HepG2 (cell line): Measurements from ENCODE around the gene ABTB2. TPM values are rescaled to one million over a fixed set of nuclear protein-coding genes. Genes with fewer than 3 reads are reported as not detected.

ENCODE experiments used
- ARHGAP35 ChIP-seq: sonication (generic); formaldehyde crosslinking; IDR thresholded peaks from 2 replicates; pipeline ENCODE4 v1.9.0; 2022; ENCODE audit warnings: mild to moderate bottlenecking, inconsistent platforms, moderate library complexity, missing genetic modification reagents, borderline replicate concordance
- CENPX ChIP-seq: sonication (generic); formaldehyde crosslinking; IDR thresholded peaks from 2 replicates; pipeline ENCODE4 v1.9.0; 2021; ENCODE audit warnings: mild to moderate bottlenecking, missing genetic modification reagents, moderate library complexity
- CHD2 ChIP-seq: IDR thresholded peaks from 2 replicates; pipeline ENCODE4 v1.6.1; 2011; ENCODE audit warnings: low read depth, low read length, improper control_type of control experiment
- DPF2 ChIP-seq: sonication (generic); formaldehyde crosslinking; IDR thresholded peaks from 2 replicates; pipeline ENCODE4 v1.4.0; 2020; ENCODE audit warnings: mild to moderate bottlenecking, low read depth, missing genetic modification reagents, borderline replicate concordance
- ELF3 ChIP-seq: IDR thresholded peaks from 2 replicates; pipeline ENCODE4 v1.6.1; 2016; ENCODE audit warnings: missing genetic modification reagents, missing compliant biosample characterization
- HOXD1 ChIP-seq: sonication (generic); formaldehyde crosslinking; IDR thresholded peaks from 2 replicates; pipeline ENCODE4 v1.5.0; 2020; ENCODE audit warnings: missing genetic modification reagents
- KLF11 ChIP-seq: IDR thresholded peaks from 2 replicates; pipeline ENCODE4 v1.6.1; 2016; ENCODE audit warnings: missing compliant biosample characterization
- KLF6 ChIP-seq: IDR thresholded peaks from 2 replicates; pipeline ENCODE4 v1.8.0; 2016; ENCODE audit warnings: missing biosample characterization, missing genetic modification reagents
- MAZ ChIP-seq, 2 experiments: sonication (generic) in 1 of 2; formaldehyde crosslinking in 1 of 2; IDR thresholded peaks; 2 replicates each; pipeline versions ENCODE4 v1.5.0 to v1.6.1; 2012 to 2020; ENCODE audit warnings: low read depth in 2 of 2, mild to moderate bottlenecking in 2 of 2, borderline replicate concordance in 1 of 2, improper control_type of control experiment in 1 of 2, low read length in 1 of 2, missing genetic modification reagents in 1 of 2, moderate library complexity in 1 of 2
- NFRKB ChIP-seq: fragments of 450-650 bp; IDR thresholded peaks from 2 replicates; pipeline ENCODE4 v1.6.1; 2017
- POLR2G ChIP-seq: fragments of 200-400 bp; formaldehyde crosslinking; IDR thresholded peaks from 2 replicates; pipeline ENCODE4 v1.6.1; 2018; ENCODE audit warnings: mild to moderate bottlenecking, low read depth, low read length, moderate library complexity
- SRF ChIP-seq: IDR thresholded peaks from 2 replicates; pipeline ENCODE4 v1.6.1; 2011; ENCODE audit warnings: mild to moderate bottlenecking, low read depth, low read length, moderate library complexity
- ZBTB21 ChIP-seq: sonication (generic); formaldehyde crosslinking; IDR thresholded peaks from 2 replicates; pipeline ENCODE4 v1.4.0; 2020; ENCODE audit warnings: missing genetic modification reagents
- ZFY ChIP-seq: sonication (generic); formaldehyde crosslinking; IDR thresholded peaks from 2 replicates; pipeline ENCODE4 v1.4.0; 2020; ENCODE audit warnings: missing genetic modification reagents
- ZMYM3 ChIP-seq: sonication (generic); formaldehyde crosslinking; IDR thresholded peaks from 2 replicates; pipeline ENCODE4 v1.5.1; 2020; ENCODE audit warnings: mild to moderate bottlenecking, missing genetic modification reagents
- ZNF101 ChIP-seq: sonication (generic); formaldehyde crosslinking; IDR thresholded peaks from 2 replicates; pipeline ENCODE4 v1.4.0; 2020; ENCODE audit warnings: mild to moderate bottlenecking, low read depth, missing genetic modification reagents, borderline replicate concordance
- ZNF143 ChIP-seq: sonication (generic); formaldehyde crosslinking; IDR thresholded peaks from 2 replicates; pipeline ENCODE4 v1.4.0; 2020; ENCODE audit warnings: missing genetic modification reagents
- ZNF30 ChIP-seq: sonication (generic); formaldehyde crosslinking; IDR thresholded peaks from 2 replicates; pipeline ENCODE4 v1.5.0; 2020; ENCODE audit warnings: mild to moderate bottlenecking, missing genetic modification reagents
- ZNF547 ChIP-seq: sonication (generic); formaldehyde crosslinking; IDR thresholded peaks from 2 replicates; pipeline ENCODE4 v1.5.1; 2020; ENCODE audit warnings: mild to moderate bottlenecking, missing genetic modification reagents
- ZNF644 ChIP-seq: IDR thresholded peaks from 2 replicates; pipeline ENCODE4 v1.6.1; 2016; ENCODE audit warnings: low read depth
- ZNF761 ChIP-seq: sonication (generic); formaldehyde crosslinking; conservative IDR thresholded peaks from 2 replicates; pipeline ENCODE4 v1.4.0; 2020; ENCODE audit warnings: mild to moderate bottlenecking, missing genetic modification reagents
- ZNF773 ChIP-seq: sonication (generic); formaldehyde crosslinking; IDR thresholded peaks from 2 replicates; pipeline ENCODE4 v1.4.0; 2020; ENCODE audit warnings: missing genetic modification reagents, borderline replicate concordance
- ZNF816 ChIP-seq: sonication (generic); formaldehyde crosslinking; IDR thresholded peaks from 2 replicates; pipeline ENCODE4 v1.8.0; 2022; ENCODE audit warnings: missing genetic modification reagents, mild to moderate bottlenecking, borderline replicate concordance
- polyA plus RNA-seq, 8 experiments: library from polyadenylated mRNA; depleted of rRNA in 3 of 8; stranded (reverse) in 7 of 8; unstranded in 1 of 8; fragments of >200 nt; fragmentation: Illumina TruSeq in 4 of 8; extraction: Trizol in 4 of 8; gene quantifications; 2 replicates each; pipeline versions ENCODE4 v1.2.1 to v1.2.3, GENCODE V29; 2011 to 2016; ENCODE audit warnings: low read depth in 4 of 8, missing spikeins in 1 of 8, mixed read lengths in 1 of 8; ENCODE audit not compliant: insufficient read depth in 1 of 8
- total RNA-seq, 5 experiments: library from RNA; depleted of rRNA; stranded (reverse); fragments of >200 nt; fragmentation: Illumina TruSeq; extraction: Trizol; gene quantifications; 2 replicates each; pipeline ENCODE4 v1.2.3, GENCODE V29; 2016; ENCODE audit warnings: low read depth in 1 of 5
- TF ChIP-seq, protein P1 (sequence below): sonication (generic); formaldehyde crosslinking; IDR thresholded peaks from 2 replicates; pipeline ENCODE4 v1.4.0; 2020; ENCODE audit warnings: missing genetic modification reagents, low read depth, mild to moderate bottlenecking, borderline replicate concordance
- TF ChIP-seq, protein P2 (sequence below): sonication (generic); formaldehyde crosslinking; conservative IDR thresholded peaks from 2 replicates; pipeline ENCODE4 v1.4.0; 2020; ENCODE audit warnings: missing genetic modification reagents
- TF ChIP-seq, protein P3 (sequence below): sonication (generic); formaldehyde crosslinking; IDR thresholded peaks from 2 replicates; pipeline ENCODE4 v1.4.0; 2020; ENCODE audit warnings: missing genetic modification reagents, borderline replicate concordance

The ABTB2 gene
- total and polyA plus RNA-seq, 2 of the 13 experiments (the other 11 are each of a cell fraction or from before 2014, with no cell fraction given), result 5.1 to 15.4 TPM

GRCh38 chr11:34308913-34309585, 48.8 kb downstream of the ABTB2 start (continued):
- TF ChIP-seq, protein P1, sequence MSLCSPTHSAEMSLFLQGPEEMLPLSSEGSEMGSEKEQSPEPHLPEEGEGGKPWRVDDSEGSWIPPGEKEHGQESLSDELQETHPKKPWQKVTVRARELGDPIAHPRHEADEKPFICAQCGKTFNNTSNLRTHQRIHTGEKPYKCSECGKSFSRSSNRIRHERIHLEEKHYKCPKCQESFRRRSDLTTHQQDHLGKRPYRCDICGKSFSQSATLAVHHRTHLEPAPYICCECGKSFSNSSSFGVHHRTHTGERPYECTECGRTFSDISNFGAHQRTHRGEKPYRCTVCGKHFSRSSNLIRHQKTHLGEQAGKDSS, result no peak
- no peak for TF ChIP-seq ZNF101 (CRISPR knock-in tag)
- TF ChIP-seq ZNF30 (CRISPR knock-in tag), result no peak
- TF ChIP-seq ELF3 (CRISPR knock-in tag), result peak; percentile 50; the same call in 1 of the 2 replicates
- no peak for TF ChIP-seq ZNF773 (CRISPR knock-in tag)
- TF ChIP-seq ZNF547 (CRISPR knock-in tag), result no peak
- no peak for TF ChIP-seq ZFY (CRISPR knock-in tag)
- TF ChIP-seq MAZ (IDR thresholded peaks at IDR 0.05; ENCODE audit: borderline replicate concordance, low read depth, low read length), result no peak
- no peak for TF ChIP-seq MAZ (CRISPR knock-in tag; IDR thresholded peaks at IDR 0.05; ENCODE audit: low read depth)
- no peak for TF ChIP-seq KLF6 (CRISPR knock-in tag)
- no peak for TF ChIP-seq KLF11 (CRISPR knock-in tag)
- TF ChIP-seq ZNF644, result peak; percentile 65; the same call in 1 of the 2 replicates
- no peak for TF ChIP-seq DPF2 (CRISPR knock-in tag)
- TF ChIP-seq, protein P2, sequence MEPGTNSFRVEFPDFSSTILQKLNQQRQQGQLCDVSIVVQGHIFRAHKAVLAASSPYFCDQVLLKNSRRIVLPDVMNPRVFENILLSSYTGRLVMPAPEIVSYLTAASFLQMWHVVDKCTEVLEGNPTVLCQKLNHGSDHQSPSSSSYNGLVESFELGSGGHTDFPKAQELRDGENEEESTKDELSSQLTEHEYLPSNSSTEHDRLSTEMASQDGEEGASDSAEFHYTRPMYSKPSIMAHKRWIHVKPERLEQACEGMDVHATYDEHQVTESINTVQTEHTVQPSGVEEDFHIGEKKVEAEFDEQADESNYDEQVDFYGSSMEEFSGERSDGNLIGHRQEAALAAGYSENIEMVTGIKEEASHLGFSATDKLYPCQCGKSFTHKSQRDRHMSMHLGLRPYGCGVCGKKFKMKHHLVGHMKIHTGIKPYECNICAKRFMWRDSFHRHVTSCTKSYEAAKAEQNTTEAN (CRISPR knock-in tag), result no peak
- TF ChIP-seq HOXD1, result no peak
- TF ChIP-seq, protein P3, sequence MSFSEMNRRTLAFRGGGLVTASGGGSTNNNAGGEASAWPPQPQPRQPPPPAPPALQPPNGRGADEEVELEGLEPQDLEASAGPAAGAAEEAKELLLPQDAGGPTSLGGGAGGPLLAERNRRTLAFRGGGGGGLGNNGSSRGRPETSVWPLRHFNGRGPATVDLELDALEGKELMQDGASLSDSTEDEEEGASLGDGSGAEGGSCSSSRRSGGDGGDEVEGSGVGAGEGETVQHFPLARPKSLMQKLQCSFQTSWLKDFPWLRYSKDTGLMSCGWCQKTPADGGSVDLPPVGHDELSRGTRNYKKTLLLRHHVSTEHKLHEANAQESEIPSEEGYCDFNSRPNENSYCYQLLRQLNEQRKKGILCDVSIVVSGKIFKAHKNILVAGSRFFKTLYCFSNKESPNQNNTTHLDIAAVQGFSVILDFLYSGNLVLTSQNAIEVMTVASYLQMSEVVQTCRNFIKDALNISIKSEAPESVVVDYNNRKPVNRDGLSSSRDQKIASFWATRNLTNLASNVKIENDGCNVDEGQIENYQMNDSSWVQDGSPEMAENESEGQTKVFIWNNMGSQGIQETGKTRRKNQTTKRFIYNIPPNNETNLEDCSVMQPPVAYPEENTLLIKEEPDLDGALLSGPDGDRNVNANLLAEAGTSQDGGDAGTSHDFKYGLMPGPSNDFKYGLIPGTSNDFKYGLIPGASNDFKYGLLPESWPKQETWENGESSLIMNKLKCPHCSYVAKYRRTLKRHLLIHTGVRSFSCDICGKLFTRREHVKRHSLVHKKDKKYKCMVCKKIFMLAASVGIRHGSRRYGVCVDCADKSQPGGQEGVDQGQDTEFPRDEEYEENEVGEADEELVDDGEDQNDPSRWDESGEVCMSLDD, result no peak
- TF ChIP-seq ARHGAP35 (CRISPR knock-in tag), result no peak
- no peak for TF ChIP-seq ZNF816 (CRISPR knock-in tag)
- no peak for TF ChIP-seq SRF
- TF ChIP-seq ZNF143 (CRISPR knock-in tag), result no peak
- TF ChIP-seq NFRKB, result no peak
- no peak for TF ChIP-seq CENPX (CRISPR knock-in tag)
- no peak for TF ChIP-seq ZNF761
- TF ChIP-seq CHD2, result no peak
- TF ChIP-seq ZBTB21 (CRISPR knock-in tag), result peak; percentile 56; the same call in 1 of the 2 replicates
- no peak for TF ChIP-seq ZMYM3 (CRISPR knock-in tag)
- no peak for TF ChIP-seq POLR2G
